Eye (tissue), 1 donor: ENCODE data around the gene CYB5D1.
A peak's percentile ranks its signal among the peaks of the same experiment; 100 is the strongest.

Source experiments
- DNase-seq: peaks from one replicate; pipeline ENCODE4 v3.0.0-alpha.2; 2015

The CYB5D1 gene

DNA sequence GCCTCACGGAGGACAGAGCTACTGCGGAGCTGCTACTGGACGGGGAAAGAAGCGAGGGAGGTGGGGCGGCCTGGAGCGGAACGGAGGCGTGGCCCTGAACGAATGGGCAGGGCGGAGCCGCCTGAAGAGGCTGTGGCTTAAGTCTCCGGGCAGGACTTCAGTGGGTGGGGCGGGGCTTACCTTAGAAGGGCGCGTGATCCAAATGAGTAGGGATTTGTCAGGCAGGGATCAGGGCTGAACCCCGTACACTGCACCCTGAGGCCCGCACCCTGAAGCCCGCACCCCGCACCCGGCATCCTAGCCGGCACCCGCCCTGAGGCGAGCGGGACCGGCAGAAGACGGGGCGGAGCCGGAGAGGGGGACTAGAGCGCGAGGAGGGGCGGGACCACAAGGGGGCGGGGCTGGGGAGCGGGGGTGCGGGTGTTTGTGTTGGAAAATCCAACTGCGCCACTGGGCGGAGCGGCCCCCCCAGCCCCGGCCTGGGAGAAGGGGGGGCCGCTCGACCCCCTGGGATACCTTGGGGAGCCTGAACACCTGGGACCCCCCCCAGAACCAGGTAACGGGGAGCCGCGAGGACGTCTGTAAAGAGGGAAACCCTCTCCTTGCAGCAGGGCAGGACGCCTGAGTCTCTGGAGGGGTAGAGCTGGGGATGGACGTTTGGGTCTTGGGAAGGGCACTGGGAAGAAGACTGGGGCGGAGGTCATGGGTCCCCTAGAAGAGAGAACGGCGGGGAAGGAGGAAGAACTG, 23.8 kb upstream of the CYB5D1 start, which contains the start of gene KDM6B:
Gene KDM6B (plus strand): TSS at position 423 of the 747 bp plus-strand sequence. CDS start 11,338 bp downstream, outside the sequence.
- peak; percentile 97 for DNase-seq

DNA sequence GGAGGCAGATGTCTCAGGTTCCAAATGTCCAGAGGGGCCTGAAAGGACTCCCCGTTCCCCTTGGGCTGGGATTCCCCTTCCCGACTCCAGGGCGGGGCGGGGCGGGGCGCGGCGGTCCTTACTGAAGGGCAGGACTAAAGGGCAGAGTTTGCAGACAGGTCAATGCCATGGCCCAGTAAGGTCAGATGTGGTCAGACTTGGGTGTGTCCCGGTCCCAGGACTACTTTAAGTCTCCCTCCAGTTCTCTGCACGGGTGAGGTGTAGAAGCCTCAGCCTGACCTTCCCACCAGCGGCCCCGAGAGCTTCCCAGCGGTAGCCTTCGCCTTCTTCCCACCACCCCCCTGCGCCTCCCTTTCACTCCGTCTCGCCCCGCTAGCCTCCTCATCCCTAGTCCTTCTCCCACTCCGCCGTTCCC, 23.3 kb upstream of the CYB5D1 start:
- DNase-seq: peak; percentile 78

DNA sequence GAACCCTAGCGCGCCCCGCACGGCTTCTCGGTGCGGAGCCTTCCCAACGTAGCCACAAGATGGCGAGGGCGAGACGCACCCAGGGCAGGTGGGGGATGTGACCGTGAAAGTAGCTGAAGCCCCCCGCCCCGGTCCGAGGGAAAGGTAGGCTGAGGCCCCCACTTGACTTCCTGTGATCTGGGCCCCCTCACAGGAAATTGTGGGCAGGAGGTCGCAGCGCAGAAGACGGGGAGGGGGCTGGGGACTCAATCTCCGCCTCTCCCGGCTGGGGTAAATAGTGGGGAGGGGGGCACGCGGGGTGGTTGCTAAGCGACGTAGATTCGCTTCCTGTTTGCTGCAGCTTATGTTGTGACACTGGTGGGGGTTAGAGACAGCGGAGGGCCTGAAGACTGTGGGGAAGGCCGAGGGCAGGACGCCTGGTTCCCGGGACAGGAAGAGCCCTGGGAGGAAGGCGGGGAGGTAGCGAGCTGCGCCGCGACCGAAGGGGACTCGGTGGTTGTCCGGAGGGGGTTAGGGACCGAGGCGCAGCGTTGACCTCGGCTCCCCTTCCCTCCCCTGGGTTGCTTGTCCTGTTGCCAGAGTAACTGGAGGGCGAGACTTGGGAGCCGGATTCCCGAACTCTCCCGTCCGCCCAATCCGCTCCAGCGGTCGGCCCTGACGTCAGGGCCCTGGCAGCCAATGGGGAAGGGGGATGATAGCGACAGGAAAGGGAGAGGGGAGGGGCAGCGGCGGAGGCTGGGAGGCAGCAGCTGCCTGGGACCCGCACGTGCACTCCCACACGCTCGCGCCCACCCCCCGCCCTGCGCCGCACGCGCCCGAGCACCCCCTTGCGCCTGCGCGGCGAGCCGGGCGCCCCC, 22.6 kb upstream of the CYB5D1 start:
- peak; percentile 99 for DNase-seq

DNA sequence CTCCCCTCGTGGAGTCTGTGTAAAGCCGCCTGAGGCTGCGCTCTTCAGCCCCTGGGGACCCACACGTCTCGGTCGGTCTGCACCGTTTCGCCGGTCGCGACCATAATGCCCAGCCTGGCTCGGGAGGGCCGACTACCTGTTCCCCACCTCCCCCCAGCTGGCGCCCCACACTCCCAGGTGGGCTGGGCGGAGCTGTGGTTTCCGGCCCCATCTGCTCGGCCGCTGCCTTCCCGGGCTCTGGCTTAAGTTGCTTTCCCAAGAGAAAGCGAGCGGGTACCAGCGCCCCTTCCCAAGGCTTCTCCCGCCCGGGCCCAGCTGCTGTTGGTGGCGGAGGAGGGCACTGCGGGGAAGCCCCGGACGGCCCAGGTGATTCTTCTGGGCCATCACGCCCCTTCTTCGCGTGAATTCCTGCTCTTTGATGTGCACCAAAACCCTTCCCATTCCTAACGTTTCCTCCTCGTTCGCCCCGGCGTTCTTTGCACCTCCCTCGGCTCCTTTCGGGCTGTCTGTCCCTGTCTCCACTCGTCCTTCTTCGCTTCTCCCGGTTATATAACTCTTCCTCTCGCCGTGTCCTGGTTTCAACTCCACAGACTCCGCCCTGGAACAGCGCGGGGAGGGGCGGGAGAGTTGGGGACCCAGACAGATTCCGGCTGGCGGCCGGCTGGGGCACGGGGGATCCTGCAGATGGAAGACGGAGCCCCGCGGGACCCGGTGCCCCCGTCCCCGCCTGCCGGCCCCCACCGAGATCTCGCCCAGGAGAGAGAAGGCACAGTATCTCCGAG, 21.8 kb upstream of the CYB5D1 start:
- peak; percentile 86 for DNase-seq

DNA sequence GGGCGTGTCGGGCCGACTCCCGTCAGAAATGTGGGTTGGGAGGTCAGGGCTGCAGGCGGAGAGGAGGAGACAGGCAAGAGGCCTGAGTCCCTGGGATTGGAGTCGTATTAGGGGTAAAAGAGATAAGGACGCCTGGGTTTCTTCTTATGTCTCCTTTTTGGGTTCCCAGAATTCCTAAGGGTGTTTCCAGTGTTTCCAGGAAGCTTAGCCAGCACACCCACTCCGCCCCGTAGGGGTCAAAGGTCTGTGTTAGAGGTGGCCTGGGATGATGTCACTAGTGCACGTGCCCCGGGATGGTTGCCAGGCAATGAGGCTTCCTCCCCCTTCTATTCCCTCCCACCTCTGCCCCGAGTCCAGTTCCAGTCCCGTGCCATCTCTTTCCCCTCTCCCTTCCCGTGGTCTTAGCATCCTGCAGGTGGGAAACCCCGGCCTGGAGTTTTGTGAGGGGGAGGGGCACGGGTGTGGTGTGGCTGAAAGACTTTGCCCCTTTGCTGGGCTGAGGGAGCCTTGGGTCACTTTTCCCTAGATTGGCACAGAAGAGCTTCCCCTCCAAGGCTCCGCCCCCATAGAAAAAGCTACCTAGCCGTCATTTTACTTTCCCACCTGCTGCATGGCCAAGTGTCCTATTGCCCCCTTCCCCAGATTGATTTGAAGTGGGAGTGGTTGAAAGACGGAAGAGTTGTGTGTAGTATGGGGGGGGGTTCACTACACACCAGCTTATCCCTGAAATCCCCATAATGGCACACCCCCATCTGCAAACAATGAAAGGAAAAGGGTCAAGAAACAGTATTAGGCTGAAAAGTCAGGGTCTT, 21.0 kb upstream of the CYB5D1 start:
- peak; percentile 99 for DNase-seq

DNA sequence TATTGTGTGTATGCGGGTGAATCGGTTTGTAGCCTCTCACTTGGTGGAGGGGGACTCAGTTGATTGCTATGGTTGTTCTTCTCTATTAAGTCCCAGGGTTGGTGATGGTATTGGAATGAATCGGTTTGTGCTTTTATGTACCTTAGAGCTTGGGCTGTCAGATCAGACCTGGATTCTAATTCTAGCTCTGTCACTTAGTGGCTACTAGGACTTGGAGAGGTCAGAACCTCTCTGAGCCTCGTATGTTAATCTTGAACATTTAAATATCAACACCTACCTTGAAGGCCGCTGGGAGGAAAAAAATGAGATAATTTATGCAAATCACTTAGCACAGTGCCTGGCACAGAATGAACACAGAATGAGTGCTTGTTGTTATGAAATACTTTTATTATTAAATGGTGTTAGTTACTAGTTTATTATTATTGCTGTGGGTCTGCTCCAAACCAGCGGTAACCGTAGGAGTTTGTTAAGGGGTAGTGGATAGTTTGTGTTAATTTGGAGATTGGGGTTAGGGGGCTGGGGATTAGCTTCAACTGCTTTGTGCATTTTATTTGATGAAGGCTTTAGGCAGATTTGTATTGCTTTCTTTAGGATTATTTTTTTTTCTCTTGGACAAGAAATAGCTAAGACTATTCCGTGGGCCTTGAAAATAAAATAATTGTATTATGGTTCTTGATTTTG, 20.3 kb upstream of the CYB5D1 start:
- DNase-seq: peak; percentile 63

DNA sequence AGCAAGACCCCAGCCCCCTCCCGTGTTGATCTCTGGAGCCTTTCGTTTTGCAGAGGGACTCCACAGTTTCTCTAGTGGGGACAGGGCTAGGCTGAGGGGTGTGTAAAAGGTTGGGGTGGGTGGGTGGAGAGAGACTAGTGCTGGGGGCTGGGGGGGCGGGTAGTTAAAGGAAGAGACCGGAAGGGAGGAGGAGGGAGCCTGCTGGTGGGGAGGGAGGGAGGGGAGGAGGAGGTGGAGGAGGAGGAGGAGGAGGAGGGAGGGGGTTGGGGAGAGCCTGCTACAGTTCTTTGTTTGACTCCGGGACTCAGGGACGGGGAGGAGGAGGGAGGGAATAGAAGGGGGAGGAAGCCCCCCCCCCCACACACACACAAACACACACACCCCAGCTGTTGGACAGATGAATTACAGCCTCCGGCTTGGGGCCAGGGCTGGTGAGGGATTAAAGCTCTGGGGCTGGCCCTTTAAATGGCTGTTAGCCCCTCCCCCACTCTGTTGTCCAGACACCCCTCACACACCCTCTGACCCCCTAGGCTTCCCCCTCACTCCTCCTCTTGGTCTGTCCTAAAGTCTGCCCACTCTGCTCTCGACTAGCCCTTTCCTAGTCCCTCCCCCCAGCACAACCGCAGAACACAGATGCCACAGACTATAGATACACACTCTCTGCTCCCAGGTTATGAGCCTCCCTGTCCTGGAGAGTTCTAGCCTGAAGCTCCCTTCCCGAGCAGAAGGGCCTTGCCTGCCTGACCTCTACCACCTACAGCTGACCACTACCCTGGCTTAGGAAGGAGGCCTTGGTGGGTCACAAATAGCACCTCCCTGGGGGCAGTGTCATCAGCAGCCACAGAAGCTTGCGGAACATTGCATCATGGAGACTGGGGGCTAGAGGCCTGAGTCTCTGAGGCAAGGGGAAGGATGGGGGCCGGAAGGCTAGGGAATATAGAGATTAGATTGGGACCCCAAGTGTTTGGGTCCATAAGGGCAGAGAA, 19.4 kb upstream of the CYB5D1 start:
- DNase-seq: peak; percentile 88

DNA sequence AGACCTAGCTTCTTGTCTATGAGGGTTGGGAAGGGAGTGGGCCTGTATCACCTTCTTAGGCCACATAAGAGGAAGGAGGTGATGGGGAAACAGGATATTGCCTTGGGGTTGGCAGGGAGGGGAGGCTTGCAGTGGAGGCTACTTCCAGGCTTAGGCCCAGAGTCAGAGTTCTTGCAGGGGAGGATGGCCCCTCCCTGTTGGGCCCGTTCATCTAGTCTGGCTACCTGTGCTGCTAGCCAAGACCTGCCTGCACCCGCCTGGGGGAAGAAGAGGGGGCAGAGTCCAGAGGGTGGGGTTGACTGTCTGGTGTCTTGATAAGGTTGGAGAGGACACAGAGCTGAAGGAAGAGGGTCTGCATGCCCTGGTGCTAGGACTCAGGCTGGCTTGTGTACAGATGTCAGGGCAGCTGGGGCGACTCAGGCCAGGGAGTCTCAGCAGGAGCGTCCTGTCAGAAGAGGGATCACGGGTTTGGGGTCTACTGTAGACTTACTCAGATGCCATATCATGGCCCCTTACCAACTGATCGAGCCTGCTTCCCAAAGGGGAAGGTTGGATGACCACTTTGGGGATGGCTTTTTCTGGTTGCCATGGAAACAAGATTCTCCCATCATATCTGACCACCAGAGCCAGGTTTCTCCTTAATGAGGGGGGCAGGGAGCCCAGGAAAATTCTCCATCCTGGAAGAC, 18.5 kb upstream of the CYB5D1 start:
- DNase-seq: no peak

DNA sequence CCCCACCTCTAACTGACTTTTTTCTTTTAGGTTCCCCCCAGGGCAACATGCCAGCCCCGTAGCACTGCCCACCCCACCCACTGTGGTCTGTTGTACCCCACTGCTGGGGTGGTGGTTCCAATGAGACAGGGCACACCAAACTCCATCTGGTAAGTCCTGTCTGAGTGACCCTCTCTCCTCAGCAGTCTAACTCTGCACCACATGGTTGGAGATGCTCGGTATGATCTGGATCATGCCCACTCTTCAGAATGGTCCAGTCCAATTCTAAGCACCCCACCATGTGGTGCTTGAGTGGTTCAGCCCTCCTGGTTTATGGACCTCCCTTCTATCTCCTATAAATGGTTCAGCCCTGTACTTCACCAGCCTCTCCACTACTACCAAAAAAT, 17.9 kb upstream of the CYB5D1 start:
- no peak for DNase-seq

DNA sequence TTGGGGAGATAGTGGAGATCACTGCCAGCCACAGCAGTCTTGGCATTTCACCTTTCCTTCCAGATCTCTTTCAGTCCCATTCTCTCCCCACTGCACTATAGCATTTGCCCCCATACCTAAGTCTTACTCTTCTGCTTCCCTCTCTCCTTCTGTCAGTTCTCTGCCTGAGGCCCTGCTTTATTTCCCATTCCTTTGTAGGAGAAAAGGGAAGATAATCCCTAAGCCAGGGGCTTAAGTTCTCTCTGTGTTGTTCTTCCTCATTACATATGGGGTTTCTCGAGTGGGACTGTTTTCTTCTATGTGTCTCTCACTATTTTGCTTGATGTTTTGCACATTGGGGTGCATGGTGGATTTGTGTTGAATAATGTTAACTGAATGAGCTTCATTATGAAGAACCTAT, 17.4 kb upstream of the CYB5D1 start:
- no peak for DNase-seq

DNA sequence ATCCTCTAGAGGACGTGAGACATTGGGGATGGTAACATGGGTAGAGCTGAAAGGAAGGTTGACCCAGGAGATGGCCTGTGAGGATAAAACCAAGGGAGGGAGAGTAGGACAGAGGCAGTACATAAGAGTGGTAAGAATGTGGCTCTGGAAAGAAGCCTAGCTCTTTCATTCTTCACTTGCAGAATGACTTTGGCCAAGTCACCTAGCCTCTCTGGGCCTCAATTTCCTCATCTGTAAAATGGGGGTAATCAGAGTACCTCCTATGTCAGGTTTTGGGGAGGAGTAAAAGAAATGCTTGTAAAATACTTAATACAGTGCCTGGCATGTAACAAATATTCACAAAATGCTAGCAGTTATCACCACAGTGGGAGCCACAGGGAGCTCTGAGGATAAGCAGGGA, 16.9 kb upstream of the CYB5D1 start:
- DNase-seq: no peak

DNA sequence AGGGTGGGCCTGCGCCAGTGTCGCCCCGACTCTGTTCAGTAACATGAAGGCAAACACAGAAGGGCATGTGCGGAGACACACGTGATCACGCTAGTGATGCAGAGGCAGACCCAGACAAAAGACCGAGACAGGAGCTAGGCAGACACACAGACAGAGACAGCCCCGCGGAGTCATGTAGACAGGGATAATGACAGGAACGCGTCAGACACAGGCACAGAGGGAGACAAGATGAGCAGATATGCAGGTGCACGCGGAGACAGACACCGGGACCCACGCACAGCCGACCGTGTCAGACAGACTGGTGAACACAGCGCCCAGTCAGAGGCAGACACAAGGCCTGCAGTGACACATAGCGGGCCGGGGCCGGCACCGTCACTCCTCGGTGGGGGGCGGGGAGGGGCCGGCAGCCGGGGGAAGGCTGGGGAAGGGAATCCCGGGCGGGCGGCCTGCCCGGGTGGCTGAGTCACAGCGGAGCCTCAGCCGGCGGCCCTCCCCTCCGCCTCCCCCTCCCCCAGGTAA, 16.3 kb upstream of the CYB5D1 start:
- peak; percentile 82 for DNase-seq

DNA sequence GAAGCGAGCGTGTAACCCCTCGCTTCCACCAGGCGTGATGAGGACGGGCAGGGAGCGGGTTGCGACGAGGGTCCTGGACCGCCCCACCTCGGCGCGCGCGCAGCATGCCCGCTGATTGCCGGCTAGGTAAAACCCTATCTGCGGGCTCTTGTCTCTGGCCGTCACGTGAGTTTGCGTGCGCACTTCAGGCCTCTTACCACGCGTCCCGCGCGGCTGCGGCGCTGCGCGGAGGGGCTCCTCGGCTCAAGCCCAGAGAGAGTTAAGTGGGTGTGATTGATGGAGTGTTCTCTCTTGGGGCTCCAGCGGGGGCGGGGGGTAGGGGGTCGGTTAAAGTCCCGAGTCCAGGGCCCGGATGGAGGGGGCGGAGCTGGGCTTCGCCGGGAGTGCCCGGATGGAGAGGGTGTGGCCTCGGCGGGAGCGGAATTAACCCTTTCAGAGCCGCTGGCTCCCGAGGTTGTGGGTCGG, 15.9 kb upstream of the CYB5D1 start:
- DNase-seq: peak; percentile 98

DNA sequence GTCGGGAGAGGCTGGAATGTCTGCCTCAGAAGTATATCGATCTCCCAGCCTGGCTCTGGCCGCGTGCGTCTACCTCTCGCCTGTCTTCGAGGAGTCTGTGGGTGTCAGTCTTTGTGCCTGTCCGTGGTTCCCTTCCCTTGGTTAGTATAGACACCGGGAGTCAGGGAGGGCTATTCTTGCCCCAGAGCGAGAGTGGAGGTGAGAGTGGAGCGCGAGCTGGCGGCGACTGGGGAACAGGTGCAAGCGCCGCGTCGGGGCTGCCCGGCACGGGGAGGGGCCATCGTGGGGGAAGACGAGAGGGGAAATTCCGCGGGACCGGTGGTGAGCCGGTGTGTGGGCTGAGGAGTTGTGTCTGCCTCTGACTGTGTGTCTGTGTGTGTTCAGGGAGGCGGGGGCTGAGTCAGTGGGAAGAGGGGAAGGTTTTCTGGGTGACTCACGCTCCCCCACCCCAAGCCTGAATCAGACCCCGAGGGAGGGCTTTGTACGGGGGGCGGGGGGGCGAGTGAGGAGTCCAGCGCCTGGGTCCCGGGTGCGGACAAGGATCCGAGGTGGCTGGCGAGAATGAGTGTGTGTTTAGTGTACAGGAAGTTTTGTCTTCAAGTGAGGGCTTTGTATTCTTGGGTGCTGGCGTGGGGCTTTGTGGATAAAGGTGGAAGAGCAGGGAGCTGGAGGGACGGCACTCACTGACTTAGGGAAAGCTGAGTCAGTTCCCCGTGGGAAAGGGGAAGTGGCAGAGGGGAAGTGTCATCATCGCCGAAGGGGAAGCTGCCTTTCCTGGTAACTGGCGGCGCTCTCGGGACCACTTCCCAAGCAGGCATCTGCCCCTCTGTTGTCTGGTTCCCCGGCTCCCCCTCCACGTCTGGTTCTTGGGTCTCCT, 15.2 kb upstream of the CYB5D1 start:
- peak; percentile 77 for DNase-seq

DNA sequence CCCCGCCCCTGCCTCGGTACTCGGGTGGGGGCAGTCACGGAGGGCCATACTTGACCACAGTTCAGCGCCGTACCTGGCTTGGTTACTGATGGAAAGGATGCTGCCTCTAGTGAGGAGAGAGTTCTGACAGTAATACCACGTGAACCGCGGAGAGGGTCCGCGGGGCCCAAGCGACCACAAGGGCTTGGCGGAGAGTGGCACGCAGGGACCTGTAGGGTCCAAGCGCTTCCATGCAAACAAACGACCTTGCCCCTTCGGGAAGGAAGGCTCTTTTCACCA, 14.6 kb upstream of the CYB5D1 start:
- no peak for DNase-seq

DNA sequence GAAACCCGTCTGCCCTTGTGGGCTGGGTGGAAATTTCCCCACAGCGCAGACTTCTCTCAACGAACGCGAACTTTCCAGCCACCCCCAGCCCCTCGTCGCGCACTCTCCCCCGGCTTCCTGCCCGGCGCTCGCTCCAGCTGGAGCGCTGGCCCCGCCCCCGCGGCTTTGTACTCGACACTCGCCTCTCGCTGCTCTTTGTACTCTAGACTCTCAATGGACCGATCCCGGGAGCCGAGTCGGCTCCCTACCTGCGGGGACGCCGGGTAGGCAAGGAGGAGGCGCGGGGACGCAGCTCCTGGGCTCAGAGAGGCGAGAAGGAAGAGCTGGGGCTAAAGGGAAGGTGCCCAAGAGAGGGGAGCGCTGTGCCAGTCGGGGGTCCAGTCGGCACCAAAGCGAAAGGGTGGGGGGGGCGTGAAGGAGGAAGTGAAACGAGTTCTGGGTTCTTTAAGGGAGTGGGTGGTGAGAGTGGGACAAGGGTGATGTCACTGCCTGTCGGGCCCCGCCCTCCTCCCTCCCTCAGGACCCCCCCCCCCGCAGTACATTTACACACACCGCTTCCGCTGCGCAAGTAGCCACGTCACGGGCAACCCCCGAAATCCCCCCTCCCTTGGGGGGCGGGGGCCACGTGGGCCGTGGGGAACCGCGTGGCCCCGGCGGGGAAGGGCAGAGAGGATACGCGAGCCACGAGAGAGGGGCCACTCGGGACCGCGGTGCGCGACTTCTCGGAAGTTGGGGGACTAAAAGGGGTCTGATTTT, 14.1 kb upstream of the CYB5D1 start:
- DNase-seq: peak; percentile 89

DNA sequence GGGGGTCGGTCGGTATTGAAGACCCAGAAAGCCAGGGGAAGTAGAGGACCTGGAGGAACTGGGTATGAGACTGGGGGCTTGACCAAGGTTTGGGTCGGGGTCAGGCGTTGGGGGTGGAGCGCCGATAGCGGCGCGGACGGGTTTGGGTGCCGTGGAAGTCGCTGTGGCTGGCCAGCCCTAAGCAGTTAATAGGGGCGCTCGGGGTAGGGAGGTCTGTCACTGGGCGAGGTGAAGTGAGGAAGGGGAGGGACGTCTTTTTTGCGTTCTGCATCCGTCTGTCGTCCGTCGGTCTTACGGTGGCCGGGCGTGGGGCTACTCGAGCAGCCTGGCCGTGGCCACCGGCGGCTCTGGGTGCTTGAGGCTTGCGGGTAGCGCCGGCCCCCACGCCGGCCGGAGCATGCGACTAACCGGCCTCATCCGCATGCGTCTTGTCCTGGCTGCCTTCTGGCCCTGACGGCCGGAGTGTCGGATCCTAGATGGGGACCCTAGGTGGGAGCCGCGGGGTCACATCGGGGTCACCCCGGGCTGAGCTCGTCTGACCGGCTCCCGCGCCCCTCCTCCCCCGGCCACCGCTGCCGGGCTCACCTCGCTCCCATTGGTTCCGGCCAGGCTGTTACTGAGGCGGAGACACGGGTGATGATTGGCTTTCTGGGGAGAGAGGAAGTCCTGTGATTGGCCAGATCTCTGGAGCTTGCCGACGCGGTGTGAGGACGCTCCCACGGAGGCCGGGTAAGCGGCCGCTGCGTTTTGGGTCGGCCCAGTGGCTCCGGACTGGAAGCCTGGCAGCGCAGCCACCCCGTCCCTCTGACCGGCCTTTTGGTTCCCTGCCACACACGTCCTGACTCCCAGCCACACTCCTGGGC, 13.3 kb upstream of the CYB5D1 start:
- peak; percentile 96 for DNase-seq
